Measurements from ENCODE around the gene GALNS. TPM values are rescaled to one million over a fixed set of nuclear protein-coding genes. Genes with fewer than 3 reads are reported as not detected.

Gene GALNS
- 18.5 and 25.1 TPM in 2 replicates for total RNA-seq

GRCh38 chr16:88856828-88857727 is at the start of gene GALNS, which contains the start of gene TRAPPC2L:
TSS of gene GALNS (minus strand) at chr16:88856947. CDS start at chr16:88856877, 70 bp downstream.
TSS of gene TRAPPC2L (plus strand) at chr16:88857127. CDS start at chr16:88857151, 24 bp downstream.

GRCh38 chr16:88866151-88866920 is 9.6 kb upstream of the GALNS start, which contains the start of gene PABPN1L:
TSS of gene PABPN1L (minus strand) at chr16:88866660. CDS start at chr16:88866606, 54 bp downstream.

GRCh38 chr16:88811769-88812512 is 44.8 kb downstream of the GALNS start, which contains the start of gene APRT:
TSS of gene APRT (minus strand) at chr16:88811928. CDS start at chr16:88811899, 29 bp downstream.

GRCh38 chr16:88803264-88803987 is 53.3 kb downstream of the GALNS start, which contains the start of gene CDT1:
TSS of gene CDT1 (plus strand) at chr16:88803789. CDS start at chr16:88803832, 43 bp downstream.

GRCh38 chr16:88785106-88785924 is 71.4 kb downstream of the GALNS start, which contains the start of gene PIEZO1:
TSS of gene PIEZO1 (minus strand) at chr16:88785220. CDS start at chr16:88784964, 256 bp downstream.

Other genes with a start within 250 kb of the GALNS start
- not detected in 2 replicates for gene IL17C, start 218.4 kb downstream of the GALNS start, total RNA-seq
- 311 and 407 TPM in 2 replicates for gene CYBA, start 205.9 kb downstream of the GALNS start, total RNA-seq
- 117 and 128 TPM in 2 replicates for gene MVD, start 193.9 kb downstream of the GALNS start, total RNA-seq
- gene SNAI3, start 170.4 kb downstream of the GALNS start, total RNA-seq, result under 0.01 TPM in 1 of 2 replicates, not detected in the other
- gene RNF166, start 150.5 kb downstream of the GALNS start, total RNA-seq, result 11.0 and 14.8 TPM in 2 replicates
- 14.6 and 21.0 TPM in 2 replicates for gene CTU2, start 150.4 kb downstream of the GALNS start, total RNA-seq
- gene PIEZO1, start 71.7 kb downstream of the GALNS start, total RNA-seq, result 117 and 159 TPM in 2 replicates
- 1.2 and 1.6 TPM in 2 replicates for gene CDT1, start 53.2 kb downstream of the GALNS start, total RNA-seq
- gene APRT, start 45.0 kb downstream of the GALNS start, total RNA-seq, result 61.8 and 78.5 TPM in 2 replicates
- 55.5 and 83.8 TPM in 2 replicates for gene TRAPPC2L, start 180 bp upstream of the GALNS start, total RNA-seq
- gene PABPN1L, start 9.7 kb upstream of the GALNS start, total RNA-seq, result not detected in 2 replicates
- gene CBFA2T3, start 120.3 kb upstream of the GALNS start, total RNA-seq, result not detected in 2 replicates
- gene ACSF3, start 236.9 kb upstream of the GALNS start, total RNA-seq, result 19.3 and 24.7 TPM in 2 replicates

Measured in smooth muscle cell of bladder (primary cell).